ENCODE data around the gene BAZ1B. TPM values are rescaled to one million over a fixed set of nuclear protein-coding genes. Genes with fewer than 3 reads are reported as not detected.

The BAZ1B gene
- polyA plus RNA-seq, 1 donor from 2014 or later, result 35.0 TPM

DNA sequence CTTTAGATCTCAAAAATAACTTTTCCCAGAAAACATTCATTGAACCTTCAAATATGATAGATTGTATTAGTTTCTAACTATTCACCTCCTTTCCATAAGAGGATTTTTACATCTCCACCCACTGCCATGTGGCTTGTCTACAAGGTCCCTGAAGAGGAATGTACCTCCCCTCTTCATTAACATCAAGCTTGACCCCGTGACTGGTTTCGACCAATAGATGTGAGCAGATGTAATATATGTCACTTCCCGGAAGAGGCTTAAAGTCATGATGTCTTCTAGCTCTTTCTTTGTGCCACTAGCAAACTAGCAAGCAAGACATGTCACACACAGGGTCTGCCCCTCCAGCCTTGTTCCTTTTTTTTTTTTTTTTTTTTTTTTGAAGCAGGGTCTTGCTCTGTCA lies 6.9 kb downstream of the BAZ1B start:
- H4K20me1 ChIP-seq (ENCODE audit: insufficient read depth), result peaks cover 4% of the 10 kb centered on the region
- no peak overlapping the region for H3K9ac ChIP-seq (ENCODE audit: low read length)
- H3K9me3 ChIP-seq (ENCODE audit: low read length), result no peaks in the 10 kb centered on the region

DNA sequence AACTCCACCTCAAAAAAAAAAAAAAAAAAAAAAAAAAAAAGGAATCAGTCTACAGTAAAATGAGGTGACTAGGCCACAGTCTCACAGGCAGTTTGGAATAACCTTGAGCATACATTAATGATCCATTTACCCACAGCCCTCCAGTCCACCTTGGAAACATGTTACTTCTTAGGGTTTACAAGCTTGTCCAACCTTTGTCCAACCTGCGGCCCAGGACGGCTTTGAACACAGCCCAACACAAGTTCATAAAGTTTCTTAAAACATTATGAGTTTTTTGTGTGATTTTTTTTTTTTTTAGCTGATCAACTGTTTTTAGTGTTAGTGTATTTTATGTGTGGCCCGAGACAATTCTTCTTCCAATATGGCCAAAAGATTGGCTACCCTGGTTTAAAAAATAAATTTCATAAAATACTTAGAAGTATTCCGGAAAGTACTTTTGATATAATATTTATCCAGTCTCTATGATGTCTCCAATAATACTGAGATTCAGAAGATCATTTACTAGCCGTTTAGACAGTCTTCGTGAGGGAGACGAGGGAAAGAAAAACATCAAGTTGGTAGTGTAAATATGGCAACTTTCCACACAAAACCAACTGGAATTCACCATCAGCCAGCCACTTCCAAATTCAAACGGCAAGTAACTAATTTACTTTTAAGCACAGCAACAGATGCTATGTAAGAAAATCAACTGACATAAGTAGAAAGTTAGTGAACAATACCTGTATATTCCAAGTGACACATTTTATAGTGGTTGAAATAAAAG lies 9.9 kb downstream of the BAZ1B start:
- no peak overlapping the region for H3K4me3 ChIP-seq (ENCODE audit: low read length)
- H3K36me3 ChIP-seq (ENCODE audit: insufficient read depth, low read length), result no peaks in the 10 kb centered on the region
- no peaks in the 10 kb centered on the region for H3K9me2 ChIP-seq (ENCODE audit: insufficient read depth, low read length)
- H3K4me2 ChIP-seq (ENCODE audit: low read length), result no peak overlapping the region
- H4K20me1 ChIP-seq (ENCODE audit: insufficient read depth), result no peaks in the 10 kb centered on the region
- H3F3A ChIP-seq (ENCODE audit: insufficient read depth, low read length, poor library complexity, severe bottlenecking), result no peaks in the 10 kb centered on the region
- no peak overlapping the region for H2AFZ ChIP-seq (ENCODE audit: low read depth, low read length)
- TF ChIP-seq MXI1 (conservative IDR thresholded peaks at IDR 0.05; ENCODE audit: poor library complexity, severe bottlenecking) (no peak), SMC3 (conservative IDR thresholded peaks at IDR 0.05; ENCODE audit: poor library complexity) (no peak), EP300 (conservative IDR thresholded peaks at IDR 0.05; ENCODE audit: poor library complexity, severe bottlenecking) (no peak), RAD21 (conservative IDR thresholded peaks at IDR 0.05) (no peak), POLR2AphosphoS5 (IDR thresholded peaks at IDR 0.05) (no peak), EZH2 (IDR thresholded peaks at IDR 0.05; ENCODE audit: borderline replicate concordance, insufficient read depth, low read length, poor library complexity, severe bottlenecking) (no peak), TAF1 (IDR thresholded peaks at IDR 0.05; ENCODE audit: low read depth) (no peak)
- TF ChIP-seq, protein P1, sequence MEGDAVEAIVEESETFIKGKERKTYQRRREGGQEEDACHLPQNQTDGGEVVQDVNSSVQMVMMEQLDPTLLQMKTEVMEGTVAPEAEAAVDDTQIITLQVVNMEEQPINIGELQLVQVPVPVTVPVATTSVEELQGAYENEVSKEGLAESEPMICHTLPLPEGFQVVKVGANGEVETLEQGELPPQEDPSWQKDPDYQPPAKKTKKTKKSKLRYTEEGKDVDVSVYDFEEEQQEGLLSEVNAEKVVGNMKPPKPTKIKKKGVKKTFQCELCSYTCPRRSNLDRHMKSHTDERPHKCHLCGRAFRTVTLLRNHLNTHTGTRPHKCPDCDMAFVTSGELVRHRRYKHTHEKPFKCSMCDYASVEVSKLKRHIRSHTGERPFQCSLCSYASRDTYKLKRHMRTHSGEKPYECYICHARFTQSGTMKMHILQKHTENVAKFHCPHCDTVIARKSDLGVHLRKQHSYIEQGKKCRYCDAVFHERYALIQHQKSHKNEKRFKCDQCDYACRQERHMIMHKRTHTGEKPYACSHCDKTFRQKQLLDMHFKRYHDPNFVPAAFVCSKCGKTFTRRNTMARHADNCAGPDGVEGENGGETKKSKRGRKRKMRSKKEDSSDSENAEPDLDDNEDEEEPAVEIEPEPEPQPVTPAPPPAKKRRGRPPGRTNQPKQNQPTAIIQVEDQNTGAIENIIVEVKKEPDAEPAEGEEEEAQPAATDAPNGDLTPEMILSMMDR (IDR thresholded peaks at IDR 0.05; ENCODE audit: poor library complexity, severe bottlenecking), result no peak
- TF ChIP-seq, protein P2, sequence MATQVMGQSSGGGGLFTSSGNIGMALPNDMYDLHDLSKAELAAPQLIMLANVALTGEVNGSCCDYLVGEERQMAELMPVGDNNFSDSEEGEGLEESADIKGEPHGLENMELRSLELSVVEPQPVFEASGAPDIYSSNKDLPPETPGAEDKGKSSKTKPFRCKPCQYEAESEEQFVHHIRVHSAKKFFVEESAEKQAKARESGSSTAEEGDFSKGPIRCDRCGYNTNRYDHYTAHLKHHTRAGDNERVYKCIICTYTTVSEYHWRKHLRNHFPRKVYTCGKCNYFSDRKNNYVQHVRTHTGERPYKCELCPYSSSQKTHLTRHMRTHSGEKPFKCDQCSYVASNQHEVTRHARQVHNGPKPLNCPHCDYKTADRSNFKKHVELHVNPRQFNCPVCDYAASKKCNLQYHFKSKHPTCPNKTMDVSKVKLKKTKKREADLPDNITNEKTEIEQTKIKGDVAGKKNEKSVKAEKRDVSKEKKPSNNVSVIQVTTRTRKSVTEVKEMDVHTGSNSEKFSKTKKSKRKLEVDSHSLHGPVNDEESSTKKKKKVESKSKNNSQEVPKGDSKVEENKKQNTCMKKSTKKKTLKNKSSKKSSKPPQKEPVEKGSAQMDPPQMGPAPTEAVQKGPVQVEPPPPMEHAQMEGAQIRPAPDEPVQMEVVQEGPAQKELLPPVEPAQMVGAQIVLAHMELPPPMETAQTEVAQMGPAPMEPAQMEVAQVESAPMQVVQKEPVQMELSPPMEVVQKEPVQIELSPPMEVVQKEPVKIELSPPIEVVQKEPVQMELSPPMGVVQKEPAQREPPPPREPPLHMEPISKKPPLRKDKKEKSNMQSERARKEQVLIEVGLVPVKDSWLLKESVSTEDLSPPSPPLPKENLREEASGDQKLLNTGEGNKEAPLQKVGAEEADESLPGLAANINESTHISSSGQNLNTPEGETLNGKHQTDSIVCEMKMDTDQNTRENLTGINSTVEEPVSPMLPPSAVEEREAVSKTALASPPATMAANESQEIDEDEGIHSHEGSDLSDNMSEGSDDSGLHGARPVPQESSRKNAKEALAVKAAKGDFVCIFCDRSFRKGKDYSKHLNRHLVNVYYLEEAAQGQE (IDR thresholded peaks at IDR 0.05; ENCODE audit: borderline replicate concordance), result no peak
- H3K9me3 ChIP-seq (ENCODE audit: low read length), result no peaks in the 10 kb centered on the region
- no peak overlapping the region for H3K27ac ChIP-seq (ENCODE audit: low read length)
- peaks cover 68% of the 10 kb centered on the region for H3K79me2 ChIP-seq (replicated peaks; ENCODE audit: insufficient read depth, low read length)
- no peaks in the 10 kb centered on the region for H3K27me3 ChIP-seq (ENCODE audit: insufficient read depth, low read depth, low read length)
- no peak overlapping the region for H3K9ac ChIP-seq (ENCODE audit: low read length)

More for the DNA sequence above, 6.9 kb downstream of the BAZ1B start:
- no peak for TF ChIP-seq POLR2AphosphoS5 (IDR thresholded peaks at IDR 0.05)
- no peak for TF ChIP-seq TAF1 (IDR thresholded peaks at IDR 0.05; ENCODE audit: low read depth)
- no peak for TF ChIP-seq RAD21 (conservative IDR thresholded peaks at IDR 0.05)
- TF ChIP-seq, protein P2 (IDR thresholded peaks at IDR 0.05; ENCODE audit: borderline replicate concordance), result no peak
- TF ChIP-seq SMC3 (conservative IDR thresholded peaks at IDR 0.05; ENCODE audit: poor library complexity), result no peak
- no peak for TF ChIP-seq EZH2 (IDR thresholded peaks at IDR 0.05; ENCODE audit: borderline replicate concordance, insufficient read depth, low read length, poor library complexity, severe bottlenecking)
- TF ChIP-seq, protein P1 (IDR thresholded peaks at IDR 0.05; ENCODE audit: poor library complexity, severe bottlenecking), result no peak
- H3K4me2 ChIP-seq (ENCODE audit: low read length), result no peak overlapping the region
- no peaks in the 10 kb centered on the region for H3F3A ChIP-seq (ENCODE audit: insufficient read depth, low read length, poor library complexity, severe bottlenecking)
- no peaks in the 10 kb centered on the region for H3K27me3 ChIP-seq (ENCODE audit: insufficient read depth, low read depth, low read length)
- no peak overlapping the region for H3K4me3 ChIP-seq (ENCODE audit: low read length)
- no peak overlapping the region for H2AFZ ChIP-seq (ENCODE audit: low read depth, low read length)
- H3K27ac ChIP-seq (ENCODE audit: low read length), result no peak overlapping the region
- no peaks in the 10 kb centered on the region for H3K9me2 ChIP-seq (ENCODE audit: insufficient read depth, low read length)
- no peaks in the 10 kb centered on the region for H3K36me3 ChIP-seq (ENCODE audit: insufficient read depth, low read length)
- peaks cover 95% of the 10 kb centered on the region for H3K79me2 ChIP-seq (replicated peaks; ENCODE audit: insufficient read depth, low read length)
